ENCODE results near the gene HMOX1. TPM values are rescaled to one million over a fixed set of nuclear protein-coding genes. Genes with fewer than 3 reads are reported as not detected.

HMOX1 gene
- total and polyA plus RNA-seq, 2 donors (not counting 3 experiments of a cell fraction or from before 2014, with no cell fraction given) = 41.1 to 69.1 TPM

- no peaks in the 10 kb centered on the region for H3K9me1 ChIP-seq (replicated peaks; ENCODE audit: control insufficient read depth, extremely low read depth, insufficient read depth, low read length)
- dilution Hi-C loops (cut with MboI; ENCODE audit: extremely low pct_ligation_motif_present, low sequenced_read_pairs) = no loop called here
- H3K27me3 ChIP-seq (ENCODE audit: control insufficient read depth in 2 of 2, insufficient read depth in 2 of 2, low read length in 2 of 2) = no peaks in the 10 kb centered on the region
- peak overlapping the region; percentile 57 for H3K27ac ChIP-seq (ENCODE audit: insufficient read depth, low read depth, low read length)
- peak overlapping the region; percentile 84 for H3K9ac ChIP-seq (replicated peaks; ENCODE audit: extremely low read depth, insufficient read depth, low read length)
- intact Hi-C loops (cut with micrococcal nuclease) = loop anchor here (1.0 to 2.0 kb wide), 2 partner anchors 15 to 31 kb away; no protein-coding TSS in a partner anchor
- peak; percentile 28 for FAIRE-seq
- H2AFZ ChIP-seq (ENCODE audit: low read depth, low read length) = peak overlapping the region; percentile 87
- H3K4me3 ChIP-seq (replicated peaks in 1 of 3; ENCODE audit: insufficient read depth in 1 of 3, low read depth in 1 of 3, low read length in 3 of 3) = peak overlapping the region; percentile 59 to 84 (median 82)
- H3K4me1 ChIP-seq (ENCODE audit: control insufficient read depth, extremely low read depth, insufficient read depth, low read length) = peaks cover 32% of the 10 kb centered on the region
- POLR2A ChIA-PET = interaction anchor here (1.1 to 1.2 kb wide), 2 partner anchors 9 to 20 kb away, joined by 4 to 8 read pairs; no protein-coding TSS in a partner anchor
- CTCF ChIA-PET = interaction anchor here (0.5 to 3.3 kb wide), 4 partner anchors 9 to 31 kb away, joined by 3 to 32 read pairs (median 3); no protein-coding TSS in a partner anchor
- TF ChIP-seq MYC (IDR thresholded peaks at IDR 0.05; ENCODE audit: low read depth, low read length) (no peak), CTCF (IDR thresholded peaks at IDR 0.05; ENCODE audit: extremely low read depth in 1 of 2, insufficient read depth in 1 of 2, low read depth in 1 of 2, low read length in 2 of 2) (no peak), EZH2 (IDR thresholded peaks at IDR 0.05; ENCODE audit: borderline replicate concordance, low read depth, low read length, severe bottlenecking) (no peak), POLR2AphosphoS5 (IDR thresholded peaks at IDR 0.05; ENCODE audit: insufficient read depth, low read depth, low read length) (no peak), FOS (IDR thresholded peaks at IDR 0.05; ENCODE audit: borderline replicate concordance, insufficient read depth, low read length) (no peak), MAX (IDR thresholded peaks at IDR 0.05; ENCODE audit: insufficient read depth, insufficient read length) (no peak), GATA2 (IDR thresholded peaks at IDR 0.05; ENCODE audit: insufficient read depth, insufficient read length, low read depth, low read length) (no peak)
- no peaks in the 10 kb centered on the region for H3K9me3 ChIP-seq (replicated peaks; ENCODE audit: control insufficient read depth, insufficient read depth, low read length)
- BruUV-seq (replicated peaks) = TSS peak; percentile 56
- no peaks in the 10 kb centered on the region for H4K20me1 ChIP-seq (replicated peaks; ENCODE audit: control insufficient read depth, extremely low read depth, insufficient read depth, low read length)
- DNase-seq (ENCODE audit: low read depth, low spot score) = peak; percentile 21
- H3K36me3 ChIP-seq (ENCODE audit: control insufficient read depth in 2 of 2, extremely low read depth in 1 of 2, insufficient read depth in 2 of 2, low read length in 2 of 2) = peaks cover 2 to 13% of the 10 kb centered on the region in 2 experiments
- peaks cover 13% of the 10 kb centered on the region for H3K79me2 ChIP-seq (ENCODE audit: control insufficient read depth, insufficient read depth, low read length)
- H3K4me2 ChIP-seq (ENCODE audit: insufficient read depth, low read length) = peak overlapping the region; percentile 83
These were observed 621 bp downstream of the HMOX1 start for GRCh38 chr22:35381424-35382009.

Data from endothelial cell of umbilical vein (primary cell).